ENCODE results near the gene ZDHHC8. TPM values are rescaled to one million over a fixed set of nuclear protein-coding genes. Genes with fewer than 3 reads are reported as not detected.

Gene ZDHHC8
- total RNA-seq, 6 experiments from 2014 or later = 91.8 to 119 (median 99.1) TPM

GRCh38 chr22:20172141-20172613 is 40.6 kb downstream of the ZDHHC8 start:
- H3K27ac Mint-ChIP-seq = no peak overlapping the region
- H3K27me3 Mint-ChIP-seq (ENCODE audit: insufficient read depth) = peaks cover 27% of the 10 kb centered on the region
- H3K9me3 Mint-ChIP-seq = no peaks in the 10 kb centered on the region
- no peak for DNase-seq
- H3K4me3 Mint-ChIP-seq = no peak overlapping the region
- no peaks in the 10 kb centered on the region for H3K36me3 Mint-ChIP-seq (ENCODE audit: low read depth)
- H3K4me1 Mint-ChIP-seq (ENCODE audit: low read depth) = no peaks in the 10 kb centered on the region
- TF ChIP-seq CTCF (IDR thresholded peaks at IDR 0.05) = no peak

GRCh38 chr22:20173246-20173645 is 41.6 kb downstream of the ZDHHC8 start:
- TF ChIP-seq CTCF (IDR thresholded peaks at IDR 0.05) = no peak
- no peaks in the 10 kb centered on the region for H3K4me1 Mint-ChIP-seq (ENCODE audit: low read depth)
- H3K4me3 Mint-ChIP-seq = no peak overlapping the region
- no peak for DNase-seq
- peaks cover 30% of the 10 kb centered on the region for H3K27me3 Mint-ChIP-seq (ENCODE audit: insufficient read depth)
- H3K36me3 Mint-ChIP-seq (ENCODE audit: low read depth) = no peaks in the 10 kb centered on the region
- no peak overlapping the region for H3K27ac Mint-ChIP-seq
- no peaks in the 10 kb centered on the region for H3K9me3 Mint-ChIP-seq

- no peaks in the 10 kb centered on the region for H3K4me1 Mint-ChIP-seq (ENCODE audit: low read depth)
- H3K9me3 Mint-ChIP-seq = no peaks in the 10 kb centered on the region
- no peaks in the 10 kb centered on the region for H3K36me3 Mint-ChIP-seq (ENCODE audit: low read depth)
- no peak overlapping the region for H3K27ac Mint-ChIP-seq
- TF ChIP-seq CTCF (IDR thresholded peaks at IDR 0.05) = no peak
- DNase-seq = no peak
- H3K27me3 Mint-ChIP-seq (ENCODE audit: insufficient read depth) = peaks cover 31% of the 10 kb centered on the region
- H3K4me3 Mint-ChIP-seq = no peak overlapping the region
These were observed 42.2 kb downstream of the ZDHHC8 start for GRCh38 chr22:20173772-20174171.

- no peak for DNase-seq
- H3K4me3 Mint-ChIP-seq = no peak overlapping the region
- TF ChIP-seq CTCF (IDR thresholded peaks at IDR 0.05) = peak; percentile 44
- no peak overlapping the region for H3K27ac Mint-ChIP-seq
- no peaks in the 10 kb centered on the region for H3K4me1 Mint-ChIP-seq (ENCODE audit: low read depth)
- no peaks in the 10 kb centered on the region for H3K36me3 Mint-ChIP-seq (ENCODE audit: low read depth)
- H3K27me3 Mint-ChIP-seq (ENCODE audit: insufficient read depth) = peaks cover 28% of the 10 kb centered on the region
- no peaks in the 10 kb centered on the region for H3K9me3 Mint-ChIP-seq
These were observed 43.4 kb downstream of the ZDHHC8 start for GRCh38 chr22:20174785-20175596.

GRCh38 chr22:20175597-20175900 is 43.9 kb downstream of the ZDHHC8 start:
- no peak for TF ChIP-seq CTCF (IDR thresholded peaks at IDR 0.05)
- Mint-ChIP-seq H3K4me3 (no peak overlapping the region), H3K9me3 (no peaks in the 10 kb centered on the region), H3K4me1 (ENCODE audit: low read depth) (no peaks in the 10 kb centered on the region), H3K27me3 (ENCODE audit: insufficient read depth) (peaks cover 24% of the 10 kb centered on the region), H3K36me3 (ENCODE audit: low read depth) (no peaks in the 10 kb centered on the region), H3K27ac (no peak overlapping the region)
- DNase-seq = no peak

Data from HFFc6 (cell line).